ENCODE measurements around the gene MRPL19. TPM values are rescaled to one million over a fixed set of nuclear protein-coding genes. Genes with fewer than 3 reads are reported as not detected.
"Not testable (repeated sequence)": the region's sequence is repeated elsewhere in the genome, so short reads cannot be mapped to it uniquely, and the experiment has no call there.

Gene MRPL19
- total RNA-seq, 1 donor from 2014 or later: 43.9 TPM

DNA sequence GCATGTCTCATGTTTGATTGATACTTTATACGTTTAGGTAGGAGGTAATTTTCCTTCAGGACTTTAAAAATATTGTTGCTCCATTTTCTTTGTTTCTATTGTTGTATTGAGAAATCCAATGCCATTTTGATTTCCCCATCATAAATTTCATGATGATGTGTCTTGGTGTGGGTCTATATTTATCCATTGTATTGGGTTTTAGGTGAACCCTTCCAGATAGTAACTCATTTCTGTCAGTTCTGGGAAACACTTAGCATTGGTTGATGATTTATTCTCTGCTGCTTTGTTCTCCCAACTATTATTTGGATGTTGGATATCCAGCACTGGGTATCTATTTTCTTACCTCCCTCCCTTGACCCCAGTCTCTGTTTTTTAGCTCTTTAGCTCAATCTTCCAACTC is 10.0 kb downstream of the MRPL19 start:
- TF ChIP-seq, protein P1, sequence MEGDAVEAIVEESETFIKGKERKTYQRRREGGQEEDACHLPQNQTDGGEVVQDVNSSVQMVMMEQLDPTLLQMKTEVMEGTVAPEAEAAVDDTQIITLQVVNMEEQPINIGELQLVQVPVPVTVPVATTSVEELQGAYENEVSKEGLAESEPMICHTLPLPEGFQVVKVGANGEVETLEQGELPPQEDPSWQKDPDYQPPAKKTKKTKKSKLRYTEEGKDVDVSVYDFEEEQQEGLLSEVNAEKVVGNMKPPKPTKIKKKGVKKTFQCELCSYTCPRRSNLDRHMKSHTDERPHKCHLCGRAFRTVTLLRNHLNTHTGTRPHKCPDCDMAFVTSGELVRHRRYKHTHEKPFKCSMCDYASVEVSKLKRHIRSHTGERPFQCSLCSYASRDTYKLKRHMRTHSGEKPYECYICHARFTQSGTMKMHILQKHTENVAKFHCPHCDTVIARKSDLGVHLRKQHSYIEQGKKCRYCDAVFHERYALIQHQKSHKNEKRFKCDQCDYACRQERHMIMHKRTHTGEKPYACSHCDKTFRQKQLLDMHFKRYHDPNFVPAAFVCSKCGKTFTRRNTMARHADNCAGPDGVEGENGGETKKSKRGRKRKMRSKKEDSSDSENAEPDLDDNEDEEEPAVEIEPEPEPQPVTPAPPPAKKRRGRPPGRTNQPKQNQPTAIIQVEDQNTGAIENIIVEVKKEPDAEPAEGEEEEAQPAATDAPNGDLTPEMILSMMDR (conservative IDR thresholded peaks at IDR 0.05; ENCODE audit: low read depth, low read length): no peak
- no peak overlapping the region for H3K4me3 ChIP-seq (ENCODE audit: low read depth, low read length)
- no peak for DNase-seq (ENCODE audit: low read depth)

DNA sequence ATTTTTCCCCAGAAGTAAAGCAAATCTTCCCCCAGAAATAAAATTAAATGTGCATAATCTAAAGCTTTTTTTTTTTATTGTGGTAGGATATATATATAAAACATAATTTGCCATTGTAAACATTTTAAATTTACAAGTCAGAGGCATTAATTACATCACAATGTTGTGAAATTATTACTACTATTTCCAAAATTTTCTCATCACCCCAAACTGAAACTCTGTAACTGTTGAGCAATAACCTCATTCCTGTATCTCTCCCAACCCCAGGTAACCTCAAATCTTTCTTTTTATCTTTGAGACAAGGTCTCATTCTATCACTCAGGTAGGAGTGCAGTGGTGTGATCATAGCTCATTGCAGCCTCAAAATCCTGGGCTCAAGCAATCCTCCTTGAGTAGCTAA is 11.2 kb downstream of the MRPL19 start:
- no peak overlapping the region for H3K4me3 ChIP-seq (ENCODE audit: low read depth, low read length)
- no peak for DNase-seq (ENCODE audit: low read depth)
- TF ChIP-seq, protein P1 (conservative IDR thresholded peaks at IDR 0.05; ENCODE audit: low read depth, low read length): no peak

- no peak overlapping the region for H3K4me3 ChIP-seq (ENCODE audit: low read depth, low read length)
- DNase-seq (ENCODE audit: low read depth): peak; percentile 23
- TF ChIP-seq, protein P1 (conservative IDR thresholded peaks at IDR 0.05; ENCODE audit: low read depth, low read length): no peak
Observed at GRCh38 chr2:75666911-75667310, 20.3 kb downstream of the MRPL19 start.

GRCh38 chr2:75667884-75668283 is 21.3 kb downstream of the MRPL19 start:
- DNase-seq (ENCODE audit: low read depth): peak; percentile 59
- TF ChIP-seq, protein P1 (conservative IDR thresholded peaks at IDR 0.05; ENCODE audit: low read depth, low read length): no peak
- no peak overlapping the region for H3K4me3 ChIP-seq (ENCODE audit: low read depth, low read length)

GRCh38 chr2:75675423-75675822 is 28.8 kb downstream of the MRPL19 start:
- DNase-seq (ENCODE audit: low read depth): not testable (repeated sequence)

GRCh38 chr2:75675908-75676307 is 29.3 kb downstream of the MRPL19 start:
- TF ChIP-seq, protein P1 (conservative IDR thresholded peaks at IDR 0.05; ENCODE audit: low read depth, low read length): no peak
- no peak for DNase-seq (ENCODE audit: low read depth)
- H3K4me3 ChIP-seq (ENCODE audit: low read depth, low read length): no peak overlapping the region

More at GRCh38 chr2:75675423-75675822, 28.8 kb downstream of the MRPL19 start:
- not testable (repeated sequence) for H3K4me3 ChIP-seq (ENCODE audit: low read depth, low read length)

GRCh38 chr2:75676464-75676863 is 29.9 kb downstream of the MRPL19 start:
- no peak for DNase-seq (ENCODE audit: low read depth)
- TF ChIP-seq, protein P1 (conservative IDR thresholded peaks at IDR 0.05; ENCODE audit: low read depth, low read length): no peak

More at GRCh38 chr2:75676464-75676863, 29.9 kb downstream of the MRPL19 start:
- H3K4me3 ChIP-seq (ENCODE audit: low read depth, low read length): no peak overlapping the region
